Fibroblast of peridontal ligament (primary cell): Measurements from ENCODE around the gene OCRL.
"Not testable (repeated sequence)": the region's sequence is repeated elsewhere in the genome, so short reads cannot be mapped to it uniquely, and the experiment has no call there.

ENCODE experiments used
- DNase-seq: peaks from one replicate; pipeline ENCODE4 v3.0.0-alpha.2; 2010; ENCODE audit errors: extremely low read depth

The OCRL gene

DNA sequence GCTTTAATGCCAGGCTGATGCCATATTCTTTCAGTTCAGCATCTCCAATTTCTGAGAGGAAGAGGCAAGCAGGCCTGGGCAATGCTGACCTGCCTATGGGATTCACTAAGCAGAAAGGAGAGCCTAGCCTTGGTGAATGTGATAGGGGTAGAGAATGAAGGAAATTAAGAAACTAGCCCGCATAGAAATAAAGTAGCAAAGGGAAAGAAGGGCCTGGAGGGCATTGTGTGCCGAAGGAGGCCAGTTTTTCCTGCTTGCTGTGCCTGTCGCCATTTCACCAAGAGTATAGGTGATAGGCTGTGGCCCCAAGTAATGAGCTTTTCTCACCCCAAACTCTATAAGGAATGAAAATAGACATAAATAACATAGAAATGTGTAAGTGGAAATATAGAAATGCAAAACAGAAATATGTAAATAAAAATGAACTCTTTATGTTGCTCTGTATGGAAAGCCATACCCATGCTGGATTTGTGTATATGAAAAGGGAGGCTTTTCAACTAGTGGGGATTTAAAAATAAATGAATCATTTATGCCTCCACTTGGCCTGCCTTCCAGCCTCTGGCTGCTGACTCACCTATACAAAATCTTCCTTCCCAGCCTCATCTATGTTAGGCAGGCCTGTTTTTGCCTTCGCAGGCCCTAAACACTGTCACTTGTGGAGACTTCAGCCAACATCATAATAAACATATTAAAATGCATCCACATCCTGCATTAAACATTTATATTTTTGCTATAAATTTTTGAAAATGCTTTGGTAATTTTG, 5.1 kb upstream of the OCRL start:
- DNase-seq = peak; percentile 31

DNA sequence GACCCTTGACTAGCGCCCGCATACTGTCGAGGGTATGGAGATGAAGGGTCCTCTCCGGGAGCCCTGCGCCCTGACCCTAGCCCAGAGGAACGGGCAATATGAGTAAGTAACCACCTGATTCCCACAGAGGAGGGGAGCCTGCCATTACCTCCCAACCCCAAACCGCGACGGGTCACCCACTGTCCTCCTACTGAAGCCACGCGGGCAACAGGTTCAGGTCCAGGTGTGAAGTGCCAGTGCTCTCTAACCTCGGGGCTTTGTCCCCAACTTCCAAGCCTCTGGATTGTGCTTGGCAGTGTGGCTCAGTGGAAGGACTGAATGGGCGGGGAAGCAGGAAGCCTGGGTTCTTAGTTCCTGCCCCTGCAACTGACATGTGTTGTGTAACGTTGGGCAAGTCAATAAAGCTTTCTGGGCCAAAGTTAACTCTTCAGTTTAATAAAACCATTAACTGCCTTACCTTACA, 694 bp downstream of the OCRL start:
- no peak for DNase-seq

DNA sequence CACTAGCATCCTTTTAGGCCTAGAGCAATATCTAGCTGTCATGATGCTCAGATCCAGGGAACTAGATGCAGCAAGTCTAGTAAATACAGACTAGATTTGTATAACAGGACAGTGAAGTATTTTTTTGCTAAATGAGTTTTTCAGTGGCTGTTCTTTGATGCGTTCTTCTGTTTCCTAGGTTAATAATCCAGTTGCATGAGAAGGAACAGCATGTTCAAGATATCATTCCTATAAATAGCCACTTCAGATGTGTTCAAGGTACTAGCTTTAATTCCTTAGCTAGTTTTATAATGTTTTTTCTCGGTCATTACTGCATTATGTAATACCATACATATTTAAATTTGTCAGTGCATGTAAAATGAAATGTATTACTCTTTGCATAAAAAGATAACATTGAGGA, 4.7 kb downstream of the OCRL start:
- DNase-seq = no peak

DNA sequence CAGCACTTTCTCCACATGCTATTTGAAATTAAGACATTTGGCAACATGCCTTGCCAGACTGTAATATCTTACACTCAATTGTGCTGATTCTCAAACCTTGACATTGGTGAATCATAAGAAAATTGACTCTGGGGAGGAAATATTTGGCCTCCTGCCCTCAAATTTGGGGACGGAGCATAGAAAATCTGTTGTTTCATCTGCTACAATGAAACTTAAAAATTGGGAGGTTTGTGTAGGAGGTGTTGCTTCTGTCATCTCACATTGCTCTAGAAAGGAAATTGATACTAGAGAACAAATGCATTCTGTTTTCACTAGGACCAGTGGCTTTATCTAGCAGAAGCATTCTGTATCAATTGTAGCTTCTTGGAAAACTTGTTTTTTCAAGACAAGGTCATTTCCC, 5.3 kb downstream of the OCRL start:
- no peak for DNase-seq

DNA sequence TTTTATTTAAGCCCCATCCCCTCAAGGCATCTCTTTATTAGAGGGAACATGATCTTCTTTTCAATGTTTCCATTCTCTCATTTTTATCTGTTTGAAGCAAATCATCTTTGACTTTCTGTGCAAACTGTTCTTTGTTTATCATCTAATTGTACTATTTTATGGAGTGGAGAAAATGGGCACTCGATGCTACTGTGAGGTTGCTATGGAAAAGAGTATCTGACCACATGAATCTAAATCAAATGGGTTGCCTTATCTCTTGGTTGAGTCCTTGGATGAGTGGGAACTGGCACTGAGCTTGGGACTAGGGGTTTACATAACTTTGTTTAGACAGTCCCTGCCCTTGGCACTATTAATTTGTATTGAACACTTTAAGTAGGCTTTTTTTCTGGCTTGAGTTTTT, 9.1 kb downstream of the OCRL start:
- DNase-seq = no peak

DNA sequence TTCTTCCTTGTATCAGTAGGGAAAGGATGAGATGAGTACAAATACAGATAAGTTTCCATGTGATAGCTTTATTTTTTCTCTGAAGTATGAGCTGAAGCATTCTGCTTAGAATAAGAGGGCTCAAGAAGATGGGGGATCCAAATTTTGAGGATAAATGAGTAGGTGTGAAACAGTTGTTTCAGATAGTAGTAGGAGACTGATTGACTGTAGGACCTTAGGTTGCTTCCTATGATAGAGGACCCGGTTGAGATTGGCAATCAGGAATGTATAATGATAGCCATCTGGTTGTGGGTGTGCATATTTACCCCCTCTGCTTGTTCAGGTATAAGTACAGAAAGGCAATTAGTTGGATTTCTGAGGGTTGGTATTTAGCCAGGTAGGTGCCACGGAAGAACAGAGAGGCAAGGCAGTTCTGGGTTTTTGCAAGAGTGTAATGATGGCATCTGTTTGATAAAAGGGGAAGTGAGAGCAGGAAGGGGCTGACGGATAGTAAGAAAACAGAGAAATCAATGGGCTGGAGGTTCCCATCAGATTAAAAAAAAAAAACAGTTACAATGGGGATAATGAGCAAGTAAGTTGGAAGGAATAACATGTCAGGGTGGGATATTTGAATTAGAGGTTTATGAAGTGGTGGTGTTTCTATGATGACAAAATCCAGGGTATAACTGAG, 13.7 kb downstream of the OCRL start:
- no peak for DNase-seq

DNA sequence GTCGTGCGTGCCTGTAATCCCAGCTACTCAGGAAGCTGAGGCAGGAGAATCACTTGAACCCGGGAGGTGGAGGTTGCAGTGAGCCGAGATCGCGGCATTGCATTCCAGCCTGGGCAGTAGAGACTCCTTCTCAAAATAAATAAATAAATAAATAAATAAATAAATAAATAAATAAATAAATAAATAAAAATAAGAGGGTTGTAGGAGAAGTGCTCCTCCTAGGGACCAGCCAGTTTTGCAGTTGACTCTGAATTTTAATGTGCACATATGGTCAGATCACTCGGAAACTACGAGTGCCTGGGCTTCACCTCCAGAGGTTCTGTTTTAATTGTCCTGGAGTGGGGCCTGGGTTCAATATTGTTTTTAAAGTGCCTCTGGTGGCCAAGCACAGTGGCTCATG, 14.8 kb downstream of the OCRL start:
- not testable (repeated sequence) for DNase-seq

DNA sequence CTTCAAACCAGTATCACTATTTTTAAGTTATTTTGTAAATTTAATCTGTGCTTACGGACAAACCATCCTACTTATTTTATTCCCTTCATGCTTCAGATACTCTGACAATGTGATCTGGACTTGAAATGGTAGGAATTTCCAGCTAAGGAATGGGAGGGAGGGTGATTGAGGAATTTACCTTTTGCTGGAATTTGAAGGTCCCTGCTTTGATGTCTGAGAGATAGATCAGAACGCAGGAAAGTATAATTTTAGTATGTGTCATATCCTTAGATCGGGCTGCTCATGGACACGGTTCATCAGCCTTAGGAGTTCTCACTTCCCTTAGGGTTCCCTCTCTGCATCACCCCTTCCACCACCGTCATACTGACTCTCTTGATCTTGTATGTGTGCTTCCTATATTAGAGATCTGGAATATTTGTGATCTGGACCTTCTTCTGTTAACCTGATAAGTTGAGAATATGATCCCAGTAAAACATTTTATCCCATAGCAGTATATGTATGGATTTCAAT, 16.8 kb downstream of the OCRL start:
- DNase-seq = no peak

DNA sequence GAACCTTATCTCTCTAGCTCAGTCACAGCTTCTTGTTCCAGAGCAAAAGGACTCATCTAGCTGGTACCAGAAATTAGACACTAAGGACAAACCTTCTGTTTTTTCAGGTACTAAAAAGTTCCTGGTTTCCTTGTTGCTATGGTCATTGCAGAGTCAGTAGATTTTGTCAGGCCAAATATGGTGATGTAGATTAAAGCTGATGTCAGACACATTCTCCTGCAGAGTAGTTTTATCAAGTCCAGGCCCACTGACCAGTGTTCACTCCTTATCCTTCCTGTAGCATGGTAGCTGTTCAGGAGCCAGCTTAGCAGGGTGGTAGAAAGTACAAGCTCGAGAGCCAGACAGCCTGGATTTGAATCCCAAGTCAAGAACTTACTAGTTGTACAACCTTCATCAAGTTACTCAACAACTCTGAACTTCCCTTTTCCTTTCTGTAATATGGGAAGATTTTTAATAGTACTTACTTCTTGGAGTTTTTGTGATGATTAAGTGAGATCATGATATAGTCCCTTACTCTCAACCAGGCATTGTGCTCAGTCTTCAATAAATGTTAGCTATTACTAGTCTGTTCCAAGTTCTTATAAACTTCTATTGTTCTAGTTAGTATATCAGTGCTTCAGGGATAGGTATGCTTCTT, 17.9 kb downstream of the OCRL start:
- DNase-seq = peak; percentile 8

DNA sequence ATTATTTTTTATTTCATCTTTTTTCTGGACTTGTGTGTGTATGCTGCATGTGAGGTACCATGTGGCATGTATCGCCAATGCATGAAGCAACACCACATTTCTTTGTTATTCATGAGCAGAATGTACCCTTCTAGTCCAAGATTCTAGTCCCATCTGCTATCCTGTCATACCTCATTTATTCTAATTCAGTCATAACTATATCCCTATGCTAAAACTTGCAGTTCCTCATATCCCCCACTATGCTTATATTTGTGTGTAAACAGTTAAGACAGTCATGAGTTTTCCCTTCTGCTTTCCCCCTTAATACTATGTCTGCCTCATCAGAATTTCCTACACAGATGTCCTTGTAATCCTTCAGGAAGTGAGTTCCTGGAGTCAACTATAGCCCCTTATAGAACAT, 19.7 kb downstream of the OCRL start:
- DNase-seq = no peak

DNA sequence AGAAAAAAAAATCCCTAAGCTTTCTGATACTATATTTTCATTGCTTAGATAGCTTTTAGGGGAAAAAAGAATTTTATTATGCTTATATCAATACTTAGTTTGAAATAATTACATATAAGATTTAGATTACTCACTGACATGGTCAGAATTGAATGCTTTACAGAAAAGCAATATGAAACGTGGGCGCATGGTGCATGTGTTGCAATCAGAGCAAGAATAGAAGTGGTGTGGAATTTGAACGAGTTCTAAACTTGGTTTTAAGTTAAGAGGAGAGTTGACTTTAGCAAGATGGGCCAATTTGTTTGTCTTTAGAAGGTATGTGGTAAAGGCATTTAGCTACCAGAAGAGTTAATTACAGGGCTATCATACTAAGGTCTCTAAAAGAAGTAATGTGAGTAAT, 21.4 kb downstream of the OCRL start:
- DNase-seq = no peak

DNA sequence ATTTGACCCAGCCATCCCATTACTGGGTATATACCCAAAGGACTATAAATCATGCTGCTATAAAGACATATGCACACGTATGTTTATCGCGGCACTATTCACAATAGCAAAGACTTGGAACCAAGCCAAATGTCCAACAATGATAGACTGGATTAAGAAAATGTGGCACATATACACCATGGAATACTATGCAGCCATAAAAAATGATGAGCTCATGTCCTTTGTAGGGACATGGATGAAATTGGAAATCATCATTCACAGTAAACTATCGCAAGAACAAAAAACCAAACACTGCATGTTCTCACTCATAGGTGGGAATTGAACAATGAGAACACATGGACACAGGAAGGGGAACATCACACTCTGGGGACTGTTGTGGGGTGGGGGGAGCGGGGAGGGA, 24.3 kb downstream of the OCRL start:
- DNase-seq = not testable (repeated sequence)

DNA sequence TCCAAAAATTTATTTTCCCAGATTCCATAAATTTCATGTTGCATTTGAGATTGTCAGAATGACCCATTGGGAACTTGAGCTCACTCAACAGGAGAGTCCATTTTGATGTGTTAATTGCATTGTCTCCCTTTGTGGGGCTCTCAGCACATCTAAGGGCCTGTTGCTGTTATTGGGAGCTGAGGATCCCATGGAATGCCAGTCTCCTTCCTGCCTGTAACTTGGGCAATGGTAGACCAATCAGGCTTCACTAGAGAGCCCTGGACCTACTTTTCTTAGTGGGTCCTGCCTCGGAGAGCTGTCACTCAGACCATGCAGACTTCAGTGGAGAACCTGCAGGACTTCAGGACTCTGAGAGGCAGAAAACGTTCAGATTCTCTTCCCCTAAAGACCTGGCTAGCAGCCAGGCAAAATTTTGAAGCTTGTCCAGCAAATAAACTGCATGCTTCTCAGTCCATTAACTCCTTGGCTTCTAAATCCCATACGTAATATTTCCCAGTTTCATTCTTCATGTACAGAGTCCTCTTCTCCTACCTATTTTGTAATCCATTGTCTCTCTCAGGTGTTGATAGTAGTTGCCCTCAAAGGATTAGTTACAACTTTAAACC, 25.1 kb downstream of the OCRL start:
- DNase-seq = peak; percentile 41

DNA sequence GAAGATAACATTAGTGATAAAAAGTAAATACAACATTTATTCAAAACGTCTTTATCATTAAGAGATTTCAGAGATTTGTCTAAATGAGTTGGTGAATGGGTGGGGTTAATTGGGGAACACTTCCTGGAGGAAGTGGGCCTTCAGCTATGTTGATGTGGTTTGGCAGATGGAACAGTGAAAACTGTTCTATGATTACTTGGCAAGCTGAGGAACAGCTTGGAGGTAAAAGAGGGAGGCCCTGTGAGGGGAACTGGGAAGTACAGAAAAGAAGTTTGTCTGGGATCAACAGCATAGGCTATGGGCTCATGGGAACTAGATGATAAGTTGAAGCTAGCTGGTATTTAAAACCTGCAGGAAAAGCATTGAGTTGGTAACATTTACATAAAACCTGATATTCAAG, 26.0 kb downstream of the OCRL start:
- DNase-seq = peak; percentile 55

DNA sequence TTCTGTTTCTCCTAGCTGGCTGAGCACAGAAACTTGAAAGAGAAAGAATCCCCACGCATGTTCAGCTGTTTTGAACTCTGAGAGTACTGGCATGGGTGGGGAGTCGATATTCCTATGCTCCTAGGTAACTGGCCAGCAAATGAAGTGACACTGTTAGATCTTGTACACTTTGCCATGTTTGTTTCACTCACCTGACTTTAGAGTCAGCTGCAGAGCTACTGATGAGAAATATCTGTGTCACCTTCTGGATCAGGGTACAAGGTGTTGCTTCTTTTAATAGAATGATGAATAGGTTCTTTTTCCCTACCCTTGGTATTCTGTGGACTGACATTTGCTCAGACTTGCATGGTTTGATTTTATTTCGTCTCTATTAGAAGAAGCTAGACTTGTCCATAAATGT, 28.3 kb downstream of the OCRL start:
- no peak for DNase-seq

DNA sequence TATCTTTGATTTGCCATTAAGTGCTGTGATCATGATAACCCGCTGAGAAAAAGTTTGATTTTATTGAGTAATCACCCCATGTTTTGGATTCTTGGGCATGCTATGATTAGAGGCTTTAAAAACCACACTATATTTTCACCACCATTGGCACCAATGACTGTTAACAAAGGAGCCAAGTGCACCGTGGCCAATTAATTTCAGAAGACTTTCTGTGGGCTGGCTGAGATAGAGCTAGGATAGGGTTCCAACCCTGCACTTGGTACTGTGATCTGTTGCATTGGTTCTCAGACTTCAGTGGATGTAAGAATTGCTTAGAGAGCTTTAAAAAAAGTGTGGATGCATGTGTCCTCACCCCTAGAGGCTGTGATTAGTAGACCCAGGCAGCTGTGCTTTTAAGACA, 32.4 kb downstream of the OCRL start:
- DNase-seq = peak; percentile 39

DNA sequence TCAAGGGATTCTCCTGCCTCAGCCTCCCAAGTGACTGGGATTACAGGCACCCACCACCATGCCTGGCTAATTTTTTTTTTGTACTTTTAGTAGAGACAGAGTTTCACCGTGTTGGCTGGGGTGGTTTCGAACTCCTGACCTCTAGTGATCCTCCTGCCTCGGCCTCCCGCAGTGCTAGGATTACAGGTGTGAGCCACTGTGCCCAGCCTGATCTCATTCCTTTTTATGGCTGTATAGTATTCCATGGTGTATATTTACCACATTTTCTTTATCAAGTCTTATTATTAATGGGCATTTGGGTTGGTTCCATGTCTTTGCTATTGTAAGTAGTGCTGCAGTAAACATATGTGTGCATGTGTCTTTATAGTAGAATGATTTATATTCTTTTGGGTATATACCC, 33.6 kb downstream of the OCRL start:
- not testable (repeated sequence) for DNase-seq

DNA sequence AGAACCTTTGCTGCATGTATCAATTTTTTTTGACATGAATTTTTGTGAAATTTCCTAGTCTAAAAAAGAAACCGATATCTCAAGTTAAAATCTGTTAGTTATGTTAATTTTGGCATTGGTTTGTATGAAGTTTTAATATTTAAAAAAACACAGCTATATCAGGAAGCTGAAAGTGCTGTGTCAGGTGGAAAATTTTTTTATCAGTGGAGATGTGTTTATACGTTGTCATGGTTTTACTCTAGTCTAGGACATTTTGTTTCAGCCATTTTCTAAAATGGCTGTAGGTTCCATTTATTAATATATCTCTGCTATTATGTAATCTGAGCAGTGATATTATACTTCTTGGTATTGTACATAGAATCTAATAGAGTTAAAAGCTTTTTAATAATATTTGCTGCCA, 34.2 kb downstream of the OCRL start:
- no peak for DNase-seq

DNA sequence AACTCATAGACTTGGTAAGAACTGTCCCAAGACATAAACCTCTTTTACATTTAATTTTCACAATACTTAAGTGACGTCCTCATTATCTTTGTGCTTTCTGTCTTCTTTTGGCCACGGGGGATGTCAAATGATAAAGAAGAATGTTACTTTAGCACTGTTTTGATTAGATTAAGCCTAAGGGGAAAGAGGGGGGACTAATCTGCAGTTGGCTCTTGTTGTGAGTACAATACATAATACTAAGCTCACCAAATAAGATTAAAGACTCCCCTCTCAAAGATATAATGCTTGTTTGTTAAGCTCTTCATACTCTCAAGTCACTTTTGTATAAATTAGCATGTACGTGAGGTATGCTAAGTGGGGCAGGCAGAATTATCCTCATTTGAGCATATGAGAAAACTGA, 36.5 kb downstream of the OCRL start:
- DNase-seq = no peak

DNA sequence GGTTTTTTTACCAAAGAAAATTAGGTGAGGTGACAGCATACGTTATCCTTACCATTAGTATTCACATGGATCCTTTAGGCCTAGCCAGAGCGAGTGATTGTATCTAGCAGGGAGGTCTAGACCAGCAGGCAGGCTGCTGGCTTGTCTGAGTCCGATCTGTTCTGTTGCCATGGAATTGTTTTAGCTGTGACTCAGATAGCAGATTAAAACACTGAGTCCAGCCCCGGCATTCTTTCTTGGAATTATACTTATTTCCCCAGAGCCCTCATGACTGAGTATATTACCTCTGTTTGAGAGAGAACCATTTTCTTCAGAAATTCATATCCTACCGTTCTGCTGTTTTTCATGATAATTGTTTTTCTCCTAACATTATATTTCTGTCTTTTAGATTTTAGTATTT, 37.4 kb downstream of the OCRL start:
- peak; percentile 89 for DNase-seq

DNA sequence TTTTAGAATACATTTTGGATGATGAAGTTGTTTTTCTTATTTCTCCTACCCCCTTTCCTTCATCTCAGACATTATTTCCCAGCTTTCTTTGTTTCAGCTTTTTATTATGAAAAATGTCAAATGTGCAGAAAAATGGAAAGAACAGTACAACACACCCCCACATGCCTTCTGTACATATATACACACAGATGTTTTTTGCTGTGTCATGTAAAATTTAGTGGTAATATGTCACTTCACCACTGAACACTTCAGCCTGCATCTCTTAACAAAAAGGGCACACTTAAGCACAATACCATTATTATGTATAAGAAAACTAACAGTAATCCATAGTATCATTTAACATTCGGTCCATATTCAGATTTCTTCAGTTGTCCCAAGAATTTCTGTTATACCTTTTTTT, 37.8 kb downstream of the OCRL start:
- DNase-seq = no peak

DNA sequence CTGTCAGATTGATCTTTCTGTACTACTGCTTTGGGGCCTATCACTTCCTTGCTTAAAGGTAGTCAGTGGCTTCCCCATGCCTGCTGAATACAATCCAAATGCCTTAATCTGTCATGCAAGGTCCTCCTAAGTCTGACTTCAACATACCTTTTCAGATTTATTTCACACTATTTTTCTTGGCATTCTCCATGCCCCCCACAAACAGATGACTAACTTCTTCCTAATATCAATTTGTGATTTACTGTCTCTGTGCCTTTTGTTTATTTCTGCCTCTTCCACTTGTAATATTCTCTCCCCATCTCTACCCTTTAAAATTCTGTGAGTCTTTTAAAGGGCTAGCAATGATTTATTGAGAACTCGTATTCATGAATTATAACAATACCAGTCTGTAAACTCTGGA, 41.8 kb downstream of the OCRL start:
- no peak for DNase-seq
